GM06990 (cell line): ENCODE measurements around the gene RNF217.

ENCODE experiments used
- DNase-seq: peaks from one replicate; pipeline ENCODE4 v3.0.0-alpha.2; 2011; ENCODE audit not compliant: insufficient read length; ENCODE audit errors: extremely low read depth
- H3K27me3 ChIP-seq: replicated peaks from 2 replicates; pipeline ENCODE4 v1.6.0; 2011; ENCODE audit warnings: low read length; ENCODE audit not compliant: control insufficient read depth, insufficient read depth
- H3K36me3 ChIP-seq: 2 replicates; pipeline ENCODE4 v1.5.1; 2011; ENCODE audit warnings: low read length; ENCODE audit not compliant: control insufficient read depth, insufficient read depth
- H3K4me3 ChIP-seq: replicated peaks from 2 replicates; pipeline ENCODE4 v1.5.1; 2011; ENCODE audit warnings: low read depth, mild to moderate bottlenecking, control low read depth, low read length
- TF ChIP-seq, protein P1 (sequence below): IDR thresholded peaks from 2 replicates; pipeline ENCODE4 v1.5.1; 2011; ENCODE audit warnings: low read length, control low read depth, mild to moderate bottlenecking, inconsistent platforms; ENCODE audit not compliant: insufficient read depth, poor library complexity, severe bottlenecking

Gene RNF217

DNA sequence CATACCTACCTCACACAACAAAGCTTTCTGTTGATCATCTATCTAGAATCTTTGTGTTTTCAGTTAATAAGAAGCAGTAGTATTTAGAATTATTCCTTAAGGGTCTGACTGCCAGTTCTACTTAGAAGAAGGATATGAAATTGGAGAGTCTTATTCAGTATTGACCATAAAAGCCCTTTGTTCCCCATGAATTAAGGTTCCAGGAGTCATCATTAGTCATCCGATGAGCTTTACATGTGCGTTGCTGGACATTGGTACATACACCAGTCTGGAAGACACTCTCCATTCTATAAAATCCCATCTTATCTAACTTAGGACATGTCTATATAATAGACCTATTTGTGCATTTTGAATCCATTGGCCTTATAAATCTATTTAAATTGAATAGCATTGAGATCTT lies 34.4 kb upstream of the RNF217 start:
- no peak overlapping the region for H3K4me3 ChIP-seq
- DNase-seq: no peak
- no peaks in the 10 kb centered on the region for H3K27me3 ChIP-seq
- H3K36me3 ChIP-seq: no peaks in the 10 kb centered on the region
- TF ChIP-seq, protein P1, sequence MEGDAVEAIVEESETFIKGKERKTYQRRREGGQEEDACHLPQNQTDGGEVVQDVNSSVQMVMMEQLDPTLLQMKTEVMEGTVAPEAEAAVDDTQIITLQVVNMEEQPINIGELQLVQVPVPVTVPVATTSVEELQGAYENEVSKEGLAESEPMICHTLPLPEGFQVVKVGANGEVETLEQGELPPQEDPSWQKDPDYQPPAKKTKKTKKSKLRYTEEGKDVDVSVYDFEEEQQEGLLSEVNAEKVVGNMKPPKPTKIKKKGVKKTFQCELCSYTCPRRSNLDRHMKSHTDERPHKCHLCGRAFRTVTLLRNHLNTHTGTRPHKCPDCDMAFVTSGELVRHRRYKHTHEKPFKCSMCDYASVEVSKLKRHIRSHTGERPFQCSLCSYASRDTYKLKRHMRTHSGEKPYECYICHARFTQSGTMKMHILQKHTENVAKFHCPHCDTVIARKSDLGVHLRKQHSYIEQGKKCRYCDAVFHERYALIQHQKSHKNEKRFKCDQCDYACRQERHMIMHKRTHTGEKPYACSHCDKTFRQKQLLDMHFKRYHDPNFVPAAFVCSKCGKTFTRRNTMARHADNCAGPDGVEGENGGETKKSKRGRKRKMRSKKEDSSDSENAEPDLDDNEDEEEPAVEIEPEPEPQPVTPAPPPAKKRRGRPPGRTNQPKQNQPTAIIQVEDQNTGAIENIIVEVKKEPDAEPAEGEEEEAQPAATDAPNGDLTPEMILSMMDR: no peak

DNA sequence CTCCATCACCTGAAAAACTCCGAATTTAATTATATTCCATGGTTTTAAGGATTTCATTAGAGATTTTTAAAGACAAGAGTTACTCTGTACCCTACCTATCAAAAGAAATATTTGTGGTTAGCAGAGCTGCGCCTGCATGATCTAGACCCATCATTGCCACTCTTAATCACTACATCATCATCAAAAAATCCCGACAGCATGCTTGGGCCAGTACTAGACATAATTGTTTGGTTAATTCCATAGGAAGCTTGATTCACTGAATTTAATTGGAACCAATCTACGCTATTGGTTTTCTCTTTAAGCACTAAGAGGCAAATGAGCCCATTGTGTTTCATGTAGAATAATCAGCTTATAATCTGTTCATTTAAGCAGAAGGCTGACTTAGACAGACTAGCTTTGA lies 33.4 kb upstream of the RNF217 start:
- TF ChIP-seq, protein P1: no peak
- Histone ChIP-seq H3K4me3 (no peak overlapping the region), H3K27me3 (no peaks in the 10 kb centered on the region), H3K36me3 (no peaks in the 10 kb centered on the region)
- DNase-seq: no peak

DNA sequence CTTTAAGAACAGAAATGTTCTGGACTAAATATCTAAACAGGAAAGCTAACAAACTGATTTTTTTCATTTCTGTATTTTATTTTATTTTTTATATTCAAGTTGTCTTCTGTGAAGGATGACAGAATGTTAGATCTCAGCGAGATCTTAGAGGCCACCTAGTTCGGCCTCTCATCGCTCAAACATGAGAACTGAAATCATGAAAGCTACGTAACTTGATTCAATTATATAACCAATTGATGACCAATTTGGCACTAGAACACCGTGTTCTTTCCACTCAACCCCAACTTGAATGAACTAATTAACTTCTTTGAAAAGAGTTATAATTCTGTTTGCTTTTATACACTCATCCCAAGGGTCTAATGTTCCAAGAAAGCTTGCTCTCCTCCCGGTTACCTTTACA lies 24.6 kb upstream of the RNF217 start:
- TF ChIP-seq, protein P1: no peak
- no peaks in the 10 kb centered on the region for H3K27me3 ChIP-seq

DNA sequence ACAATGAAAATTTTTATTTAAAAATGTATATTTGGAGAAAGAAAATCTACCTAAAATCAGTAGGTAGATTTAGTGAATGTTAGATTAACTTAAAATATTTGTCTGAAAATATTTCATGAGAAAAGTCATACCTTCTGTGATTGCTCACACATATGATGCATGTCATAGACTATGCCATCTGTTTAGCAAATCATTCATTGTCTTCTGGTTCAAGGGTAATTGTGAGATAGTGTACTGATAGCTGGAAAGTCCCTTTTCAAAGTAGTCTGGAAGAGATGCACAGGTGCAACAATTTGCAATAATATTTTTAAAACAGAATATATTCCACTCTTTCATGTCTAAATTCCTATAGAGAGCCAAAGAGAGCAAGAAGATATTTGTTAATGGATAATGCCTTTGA lies 21.0 kb upstream of the RNF217 start:
- TF ChIP-seq, protein P1: no peak
- Histone ChIP-seq H3K4me3 (no peak overlapping the region), H3K27me3 (no peaks in the 10 kb centered on the region), H3K36me3 (no peaks in the 10 kb centered on the region)
- DNase-seq: no peak

More for the DNA sequence above, 24.6 kb upstream of the RNF217 start:
- no peak for DNase-seq
- Histone ChIP-seq H3K36me3 (no peaks in the 10 kb centered on the region), H3K4me3 (no peak overlapping the region)

DNA sequence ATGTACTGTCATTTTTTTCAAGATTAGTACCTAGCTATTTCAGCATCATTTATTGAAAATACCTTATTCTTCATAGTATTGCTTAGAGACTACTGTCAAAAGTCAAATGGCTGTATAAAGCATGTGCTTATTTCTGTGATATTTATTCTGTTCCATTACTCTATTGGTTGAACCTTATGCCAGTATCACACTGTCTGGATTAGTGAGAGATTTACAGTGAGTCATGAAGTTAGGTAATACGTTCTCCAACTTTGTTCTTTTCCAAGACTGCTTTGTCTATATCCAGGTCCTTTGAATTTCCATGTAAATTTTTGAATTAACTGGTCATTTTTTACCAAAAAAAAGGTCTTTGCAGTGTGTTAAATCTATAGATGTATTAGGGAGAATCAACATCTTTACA lies 18.6 kb upstream of the RNF217 start:
- Histone ChIP-seq H3K4me3 (no peak overlapping the region), H3K27me3 (no peaks in the 10 kb centered on the region), H3K36me3 (no peaks in the 10 kb centered on the region)
- DNase-seq: no peak
- TF ChIP-seq, protein P1: no peak

DNA sequence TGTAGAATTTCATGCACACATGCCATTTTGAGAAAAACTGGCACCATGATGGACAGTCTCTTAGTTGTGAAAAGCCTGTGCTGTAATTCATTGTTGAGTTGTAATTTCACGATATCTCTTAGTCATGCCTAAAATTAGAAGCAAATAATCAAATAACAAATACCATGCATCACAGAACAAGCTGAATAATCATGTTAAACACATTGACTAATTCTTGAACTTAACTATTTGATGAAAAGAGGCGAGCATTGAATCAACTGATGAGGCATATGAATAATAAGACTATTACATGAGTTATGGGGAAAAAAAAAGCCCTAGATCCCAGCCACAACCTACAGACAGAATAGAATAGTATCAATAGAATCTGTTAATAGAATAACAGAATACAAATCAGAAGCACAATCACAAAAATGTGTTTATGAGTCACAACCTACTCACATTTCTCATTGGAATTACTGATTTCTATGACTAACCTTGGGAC lies 14.2 kb upstream of the RNF217 start:
- TF ChIP-seq, protein P1: no peak
- DNase-seq: no peak
- Histone ChIP-seq H3K36me3 (no peaks in the 10 kb centered on the region), H3K27me3 (no peaks in the 10 kb centered on the region), H3K4me3 (no peak overlapping the region)
